Trophoblast cell (in vitro differentiated cells and primary cell): ENCODE results near the gene KL.
A peak's percentile ranks its signal among the peaks of the same experiment; 100 is the strongest.

Experiments used
- DNase-seq, 2 donors: peaks; one replicate each; pipeline ENCODE4 v3.0.0-alpha.2; 2016
- H2AFZ ChIP-seq: 2 replicates; pipeline ENCODE4 v1.6.1; 2013; ENCODE audit warnings: low read length, moderate library complexity, mild to moderate bottlenecking; ENCODE audit not compliant: insufficient read depth, poor library complexity
- H2AK5ac ChIP-seq: 2 replicates; pipeline ENCODE4 v1.6.1; 2013; ENCODE audit warnings: mild to moderate bottlenecking, low read length
- H2BK120ac ChIP-seq: 2 replicates; pipeline ENCODE4 v1.6.1; 2013; ENCODE audit warnings: low read length, mild to moderate bottlenecking, moderate library complexity; ENCODE audit not compliant: insufficient read depth, poor library complexity
- H2BK12ac ChIP-seq: 2 replicates; pipeline ENCODE4 v1.6.1; 2013; ENCODE audit warnings: mild to moderate bottlenecking, low read length, moderate library complexity
- H2BK5ac ChIP-seq: 2 replicates; pipeline ENCODE4 v1.6.1; 2013; ENCODE audit warnings: low read length, low read depth, moderate library complexity, mild to moderate bottlenecking; ENCODE audit not compliant: poor library complexity
- H3K14ac ChIP-seq: 2 replicates; pipeline ENCODE4 v1.6.1; 2013; ENCODE audit warnings: mild to moderate bottlenecking, low read length
- H3K18ac ChIP-seq: 2 replicates; pipeline ENCODE4 v1.6.1; 2013; ENCODE audit warnings: mild to moderate bottlenecking, low read length
- H3K23ac ChIP-seq: 2 replicates; pipeline ENCODE4 v1.6.1; 2013; ENCODE audit warnings: low read length
- H3K27ac ChIP-seq: 2 replicates; pipeline ENCODE4 v1.5.1; 2013; ENCODE audit warnings: low read depth, mild to moderate bottlenecking, inconsistent platforms, low read length, moderate library complexity
- H3K27me3 ChIP-seq: 2 replicates; pipeline ENCODE4 v1.6.1; 2013; ENCODE audit warnings: inconsistent platforms, mild to moderate bottlenecking, low read length, moderate library complexity; ENCODE audit not compliant: insufficient read depth
- H3K36me3 ChIP-seq, 2 experiments: 1 replicate in 1 of 2; 2 replicates in 1 of 2; pipeline ENCODE4 v1.6.1; 2013; ENCODE audit warnings: low read length in 2 of 2, mild to moderate bottlenecking in 2 of 2, moderate library complexity in 1 of 2; ENCODE audit not compliant: insufficient read depth in 2 of 2, control insufficient read depth in 1 of 2
- H3K4ac ChIP-seq: 2 replicates; pipeline ENCODE4 v1.6.1; 2013; ENCODE audit warnings: low read depth, mild to moderate bottlenecking, low read length, moderate library complexity
- H3K4me1 ChIP-seq, 2 experiments: 1 replicate in 1 of 2; 2 replicates in 1 of 2; pipeline ENCODE4 v1.6.1; 2013; ENCODE audit warnings: low read length in 2 of 2, mild to moderate bottlenecking in 2 of 2, moderate library complexity in 1 of 2; ENCODE audit not compliant: insufficient read depth in 2 of 2, control insufficient read depth in 1 of 2
- H3K4me2 ChIP-seq: 2 replicates; pipeline ENCODE4 v1.6.1; 2013; ENCODE audit warnings: inconsistent platforms, mild to moderate bottlenecking, low read length, moderate library complexity
- H3K4me3 ChIP-seq: 2 replicates; pipeline ENCODE4 v1.5.1; 2013; ENCODE audit warnings: mild to moderate bottlenecking, low read depth, low read length, inconsistent platforms
- H3K79me1 ChIP-seq: one replicate; pipeline ENCODE4 v1.6.1; 2013; ENCODE audit warnings: low read length
- H3K79me2 ChIP-seq: 2 replicates; pipeline ENCODE4 v1.6.1; 2013; ENCODE audit warnings: low read length, mild to moderate bottlenecking; ENCODE audit not compliant: control insufficient read depth, insufficient read depth, poor library complexity
- H3K9ac ChIP-seq: 2 replicates; pipeline ENCODE4 v1.6.1; 2013; ENCODE audit warnings: mild to moderate bottlenecking, low read length
- H3K9me3 ChIP-seq: 2 replicates; pipeline ENCODE4 v1.6.1; 2013; ENCODE audit warnings: low read depth, mild to moderate bottlenecking, control low read depth, inconsistent platforms, low read length; ENCODE audit not compliant: insufficient read depth
- H4K12ac ChIP-seq: 2 replicates; pipeline ENCODE4 v1.6.1; 2013; ENCODE audit warnings: low read depth, mild to moderate bottlenecking, low read length, moderate library complexity
- H4K8ac ChIP-seq: 2 replicates; pipeline ENCODE4 v1.6.1; 2013; ENCODE audit warnings: low read depth, mild to moderate bottlenecking, low read length, moderate library complexity
- H4K91ac ChIP-seq: one replicate; pipeline ENCODE4 v1.6.1; 2013; ENCODE audit warnings: low read depth, mild to moderate bottlenecking, low read length, moderate library complexity
- WGBS: extraction: QIAGEN DNeasy Blood & Tissue Kit; methylation state at CpG from one replicate; pipeline ENCODE4 v1.1.7; 2013; ENCODE audit warnings: missing lambda C conversion rate; ENCODE audit not compliant: insufficient read length, insufficient coverage; ENCODE audit errors: extremely low coverage; 5-methylcytosine and 5-hydroxymethylcytosine counted together

Gene KL

GRCh38 chr13:33072759-33073158, 56.5 kb downstream of the KL start:
- Histone ChIP-seq H2BK12ac (no peak overlapping the region), H3K14ac (no peak overlapping the region), H4K8ac (no peak overlapping the region), H4K91ac (no peak overlapping the region), H3K9ac (no peak overlapping the region), H3K4me1 (peaks cover 7 to 8% of the 10 kb centered on the region in 2 experiments), H3K4ac (no peak overlapping the region), H3K4me3 (no peak overlapping the region), H2AK5ac (no peak overlapping the region), H2BK120ac (no peak overlapping the region), H3K79me2 (no peaks in the 10 kb centered on the region), H3K27me3 (no peaks in the 10 kb centered on the region), H3K36me3 (no peaks in the 10 kb centered on the region), H3K79me1 (peaks cover 1% of the 10 kb centered on the region), H3K23ac (no peak overlapping the region), H3K27ac (no peak overlapping the region), H4K12ac (no peak overlapping the region), H2AFZ (no peak overlapping the region), H3K4me2 (no peak overlapping the region), H3K18ac (no peak overlapping the region), H2BK5ac (no peak overlapping the region), H3K9me3 (no peaks in the 10 kb centered on the region)
- DNase-seq, result no peak
- WGBS, result no CpG with 5 or more reads among the region's 1 CpG

- Histone ChIP-seq H3K4me3 (no peak overlapping the region), H3K14ac (no peak overlapping the region), H4K8ac (no peak overlapping the region), H3K27ac (no peak overlapping the region), H2AFZ (no peak overlapping the region), H3K79me1 (peaks cover 1% of the 10 kb centered on the region), H2BK5ac (no peak overlapping the region), H4K12ac (no peak overlapping the region), H2BK120ac (no peak overlapping the region), H3K23ac (no peak overlapping the region), H3K4me1 (peaks cover 7 to 8% of the 10 kb centered on the region in 2 experiments), H3K9ac (no peak overlapping the region), H3K36me3 (no peaks in the 10 kb centered on the region), H3K4ac (no peak overlapping the region), H3K27me3 (no peaks in the 10 kb centered on the region), H3K18ac (no peak overlapping the region), H2AK5ac (no peak overlapping the region), H3K9me3 (no peaks in the 10 kb centered on the region), H4K91ac (no peak overlapping the region), H3K79me2 (no peaks in the 10 kb centered on the region), H3K4me2 (no peak overlapping the region), H2BK12ac (no peak overlapping the region)
- WGBS, result no CpG with 5 or more reads among the region's 3 CpGs
- DNase-seq, result no peak
Observed at GRCh38 chr13:33073338-33073737, 57.1 kb downstream of the KL start.

GRCh38 chr13:33076001-33076992, 60.1 kb downstream of the KL start:
- Histone ChIP-seq H4K8ac (no peak overlapping the region), H3K4ac (no peak overlapping the region), H4K91ac (no peak overlapping the region), H2BK5ac (no peak overlapping the region), H4K12ac (no peak overlapping the region), H3K14ac (no peak overlapping the region), H3K18ac (no peak overlapping the region), H2AK5ac (peak overlapping the region; percentile 35), H2BK12ac (peak overlapping the region; percentile 52), H3K4me1 (peaks cover 7 to 8% of the 10 kb centered on the region in 2 experiments), H3K9ac (no peak overlapping the region), H3K4me2 (no peak overlapping the region), H3K27ac (no peak overlapping the region), H3K23ac (no peak overlapping the region), H3K4me3 (no peak overlapping the region), H3K36me3 (no peaks in the 10 kb centered on the region), H2BK120ac (no peak overlapping the region), H3K79me2 (no peaks in the 10 kb centered on the region), H2AFZ (no peak overlapping the region), H3K9me3 (no peaks in the 10 kb centered on the region), H3K79me1 (peaks cover 1% of the 10 kb centered on the region), H3K27me3 (no peaks in the 10 kb centered on the region)
- no CpG with 5 or more reads among the region's 10 CpGs for WGBS
- no peak for DNase-seq

- no peak overlapping the region for H3K9ac ChIP-seq
- H3K4me3 ChIP-seq, result no peak overlapping the region
- H3K4me1 ChIP-seq, result peaks cover 7 to 8% of the 10 kb centered on the region in 2 experiments
- H3K27me3 ChIP-seq, result no peaks in the 10 kb centered on the region
- H3K4ac ChIP-seq, result no peak overlapping the region
- no CpG with 5 or more reads among the region's 3 CpGs for WGBS
- H3K18ac ChIP-seq, result no peak overlapping the region
- H3K36me3 ChIP-seq, result no peaks in the 10 kb centered on the region
- no peak overlapping the region for H4K8ac ChIP-seq
- DNase-seq, result no peak
- H3K9me3 ChIP-seq, result no peaks in the 10 kb centered on the region
- peaks cover 1% of the 10 kb centered on the region for H3K79me1 ChIP-seq
- no peak overlapping the region for H2BK5ac ChIP-seq
- H3K4me2 ChIP-seq, result no peak overlapping the region
- no peak overlapping the region for H3K27ac ChIP-seq
- H3K14ac ChIP-seq, result no peak overlapping the region
- no peak overlapping the region for H2AFZ ChIP-seq
- H4K12ac ChIP-seq, result no peak overlapping the region
- no peak overlapping the region for H3K23ac ChIP-seq
- no peak overlapping the region for H2BK12ac ChIP-seq
- H4K91ac ChIP-seq, result no peak overlapping the region
- H2BK120ac ChIP-seq, result no peak overlapping the region
- no peaks in the 10 kb centered on the region for H3K79me2 ChIP-seq
- H2AK5ac ChIP-seq, result no peak overlapping the region
Observed at GRCh38 chr13:33078263-33078662, 62.0 kb downstream of the KL start.
